Measurements from ENCODE around the gene SF1. TPM values are rescaled to one million over a fixed set of nuclear protein-coding genes. Genes with fewer than 3 reads are reported as not detected.

Gene SF1
- total and polyA plus RNA-seq, 5 experiments from 2014 or later, result 87.0 to 1,057 (median 138) TPM

DNA sequence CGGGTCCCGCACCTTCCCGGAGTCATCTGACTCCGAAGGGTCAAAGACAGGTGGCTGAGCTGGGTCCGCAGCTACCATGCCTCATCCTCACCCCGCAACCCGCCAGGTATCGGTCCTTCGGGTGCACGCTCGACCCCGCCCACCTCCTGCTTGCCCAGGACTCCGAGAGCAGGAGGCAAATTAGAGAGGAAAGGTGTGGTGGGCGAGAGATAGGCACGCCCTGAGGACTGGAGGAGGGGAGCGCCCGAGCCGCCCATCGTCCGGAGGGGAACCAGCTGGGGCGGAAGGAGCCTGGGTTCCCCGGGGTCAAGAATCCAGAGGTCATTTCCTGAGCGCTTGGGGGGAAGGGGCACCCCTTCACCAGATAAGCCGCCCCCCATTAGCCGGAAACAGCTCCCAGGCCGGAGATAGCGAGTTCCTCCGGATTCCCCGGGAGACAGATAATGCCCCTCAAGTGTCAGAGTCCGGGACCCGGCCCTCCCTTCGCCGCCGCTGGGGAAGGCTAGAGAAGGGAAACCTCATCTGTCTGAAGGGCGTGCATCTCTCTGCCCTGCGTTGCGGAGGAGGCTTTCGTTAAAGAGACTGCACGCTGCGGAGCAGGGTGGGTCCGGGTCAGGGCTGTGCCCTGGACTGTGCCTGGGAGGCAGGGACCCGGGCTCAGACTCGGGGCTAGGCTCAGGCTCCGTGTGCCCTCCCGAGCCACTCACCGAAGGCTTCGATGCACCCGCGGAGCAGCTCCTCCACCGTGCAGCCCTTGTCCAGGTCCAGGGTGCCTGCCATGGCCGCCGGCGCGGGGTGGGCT is 36.1 kb downstream of the SF1 start:
- Mint-ChIP-seq H3K4me3 (peak overlapping the region; percentile 73 to 100 (median 83)), H3K27ac (peak overlapping the region; percentile 37 to 87 (median 82)), H3K27me3 (peaks cover 0 to 2% (median 0%) of the 10 kb centered on the region in 5 donors), H3K9me3 (peaks cover 0 to 2% (median 0%) of the 10 kb centered on the region in 9 donors), H3K4me1 (peaks cover 27 to 50% (median 44%) of the 10 kb centered on the region in 4 donors), H3K36me3 (peaks cover 0 to 43% (median 3%) of the 10 kb centered on the region in 3 donors)
- DNase-seq, result no peak
- peak in 1 of 2 donors; percentile 0 for ATAC-seq
- POLR2A ChIA-PET, result interaction anchor here (0.6 to 45.2 kb wide), 15 partner anchors 9 to 377 kb away, joined by 3 to 2320 read pairs (median 8); partner anchors contain the start of genes CDC42BPG, MAP4K2, PYGM and SF1

DNA sequence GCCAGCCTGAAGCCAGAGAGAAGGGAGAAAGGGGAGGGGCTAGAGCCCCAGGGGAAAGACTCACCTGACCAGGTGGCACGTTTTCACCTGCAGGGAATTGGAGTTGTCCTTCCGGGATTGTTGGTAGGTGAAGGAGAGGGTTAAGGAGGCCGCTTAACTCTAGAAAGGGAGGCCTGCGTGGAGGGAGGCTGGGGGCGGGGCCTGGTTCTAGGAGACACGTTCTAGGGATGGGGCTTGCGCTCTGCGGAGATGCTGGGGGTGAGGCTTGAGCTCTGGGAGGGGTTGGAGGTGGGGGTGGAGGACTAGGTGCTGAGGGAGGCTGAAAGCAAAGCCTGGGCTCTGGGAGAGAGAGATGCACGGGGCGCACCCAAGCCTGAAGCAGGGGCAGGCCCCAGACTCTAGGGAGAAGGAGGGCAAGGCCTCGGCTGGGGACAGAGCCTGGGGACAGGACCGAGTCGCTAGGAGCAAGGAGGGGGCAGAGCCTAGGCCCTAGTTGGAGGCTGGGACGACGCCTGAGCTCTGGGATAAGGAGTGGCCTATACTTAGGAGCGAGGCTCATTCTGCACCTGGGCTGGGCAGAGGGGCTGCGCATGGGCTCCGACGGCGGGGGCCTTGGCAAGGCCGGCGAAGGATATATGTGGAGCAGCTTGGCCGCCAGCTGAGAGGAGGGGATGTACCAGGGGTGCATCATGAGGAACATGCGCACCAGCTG is 36.8 kb downstream of the SF1 start:
- Mint-ChIP-seq H3K4me3 (peak overlapping the region; percentile 73 to 100 (median 83)), H3K36me3 (peaks cover 0 to 51% (median 3%) of the 10 kb centered on the region in 3 donors), H3K4me1 (peaks cover 27 to 52% (median 45%) of the 10 kb centered on the region in 4 donors), H3K27me3 (peaks cover 0 to 2% (median 0%) of the 10 kb centered on the region in 5 donors), H3K27ac (peak overlapping the region; percentile 37 to 87 (median 82)), H3K9me3 (peaks cover 0 to 2% (median 0%) of the 10 kb centered on the region in 9 donors)
- POLR2A ChIA-PET, result interaction anchor here (0.6 to 45.2 kb wide), 13 partner anchors 8 to 377 kb away, joined by 3 to 2320 read pairs (median 7); partner anchors contain the start of genes CDC42BPG, MAP4K2, PYGM and SF1
- DNase-seq (no peak), ATAC-seq (no peak)

DNA sequence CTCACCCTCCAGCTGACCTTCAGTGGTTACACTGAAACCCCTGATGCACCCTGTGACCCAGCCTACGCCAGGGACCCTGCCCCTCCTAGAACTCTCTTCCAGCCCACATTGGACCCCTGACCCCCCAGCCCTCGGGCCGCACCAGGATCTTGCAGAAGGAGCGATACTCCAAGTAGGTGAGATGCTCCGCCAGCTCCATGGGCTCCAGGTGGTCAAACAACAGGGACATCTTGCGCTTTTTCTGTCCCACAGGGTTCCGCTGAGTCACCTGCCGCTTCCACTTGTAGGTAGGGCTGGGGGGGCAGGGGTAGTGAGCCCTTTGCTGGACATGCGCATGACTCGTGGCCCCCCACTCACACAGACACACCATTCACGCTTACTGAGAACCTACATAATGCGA is 38.5 kb downstream of the SF1 start:
- POLR2A ChIA-PET, result interaction anchor here (1.2 to 45.2 kb wide), 2 partner anchors 15 to 31 kb away, joined by 5 to 2320 read pairs; partner anchors contain the start of genes PYGM and SF1
- H3K4me1 Mint-ChIP-seq, result peaks cover 28 to 59% (median 51%) of the 10 kb centered on the region in 4 donors

DNA sequence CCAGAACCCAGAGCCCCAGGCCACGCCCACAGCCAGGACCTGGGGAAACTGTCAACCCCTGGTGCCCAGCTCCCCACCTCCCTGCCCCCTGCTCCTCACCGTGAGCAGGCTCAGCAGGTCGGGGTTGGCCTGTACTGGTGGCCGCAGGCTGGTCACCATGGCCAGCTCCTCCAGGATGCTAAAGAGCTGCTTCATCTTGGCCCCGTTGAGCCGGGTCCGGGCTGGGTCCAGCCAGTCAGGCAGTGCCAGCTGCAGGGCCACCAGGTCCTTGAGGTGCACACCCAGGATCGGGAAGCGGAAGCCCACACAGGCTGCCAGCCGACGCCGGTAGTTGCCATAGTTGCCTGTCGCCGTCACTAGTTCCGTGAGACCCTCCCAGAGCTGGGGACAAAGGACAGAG is 41.7 kb downstream of the SF1 start:
- Mint-ChIP-seq H3K27me3 (no peaks in the 10 kb centered on the region), H3K4me1 (peaks cover 22 to 61% (median 57%) of the 10 kb centered on the region in 4 donors), H3K9me3 (no peaks in the 10 kb centered on the region), H3K4me3 (no peak overlapping the region), H3K27ac (peak overlapping the region in 6 of 10 donors; percentile 52 to 84 (median 72)), H3K36me3 (peaks cover 0 to 95% (median 9%) of the 10 kb centered on the region in 3 donors)
- ATAC-seq (no peak), DNase-seq (no peak)
- POLR2A ChIA-PET, result interaction anchor here (1.0 to 45.2 kb wide), 3 partner anchors 8 to 34 kb away, joined by 3 to 2320 read pairs (median 11); partner anchors contain the start of genes PYGM, RASGRP2 and SF1

More for the DNA sequence above, 38.5 kb downstream of the SF1 start:
- H3K27ac Mint-ChIP-seq, result peak overlapping the region in 5 of 10 donors; percentile 15 to 85 (median 65)
- H3K4me3 Mint-ChIP-seq, result peak overlapping the region in 6 of 10 donors; percentile 22 to 100 (median 64)
- no peak for ATAC-seq
- no peaks in the 10 kb centered on the region for H3K27me3 Mint-ChIP-seq
- DNase-seq, result no peak
- peaks cover 0 to 2% (median 0%) of the 10 kb centered on the region in 9 donors for H3K9me3 Mint-ChIP-seq
- peaks cover 0 to 68% (median 3%) of the 10 kb centered on the region in 3 donors for H3K36me3 Mint-ChIP-seq

DNA sequence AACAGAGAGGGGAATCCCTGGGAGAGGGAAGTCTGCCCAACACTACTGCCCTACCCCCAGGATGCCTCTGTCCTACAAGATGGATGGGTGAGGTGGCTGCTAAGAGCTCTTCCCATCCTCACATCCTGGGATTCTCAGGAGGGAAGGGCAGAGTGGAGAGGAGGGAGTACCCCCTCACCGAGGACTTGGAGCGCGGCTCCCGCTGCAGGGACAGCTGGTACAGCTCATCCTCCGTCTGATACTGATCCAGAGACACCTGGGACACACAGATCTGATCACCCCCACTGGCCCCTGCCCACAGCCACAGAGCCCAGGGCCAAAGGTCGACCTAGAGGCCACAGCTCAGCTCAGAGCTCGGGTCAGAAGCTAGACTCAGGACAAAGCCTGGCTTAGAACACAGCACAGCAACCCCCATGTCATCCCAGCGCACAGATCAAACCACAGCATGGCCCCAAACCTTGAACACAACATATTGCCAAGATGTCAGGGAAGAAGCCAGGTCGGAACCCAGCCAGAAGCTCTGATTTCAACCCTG is 42.5 kb downstream of the SF1 start:
- Mint-ChIP-seq H3K36me3 (peaks cover 0 to 96% (median 9%) of the 10 kb centered on the region in 3 donors), H3K4me3 (peak overlapping the region in 3 of 10 donors; percentile 6 to 39 (median 38)), H3K27ac (peak overlapping the region in 9 of 10 donors; percentile 40 to 81 (median 67)), H3K4me1 (peaks cover 19 to 57% (median 51%) of the 10 kb centered on the region in 4 donors), H3K27me3 (no peaks in the 10 kb centered on the region), H3K9me3 (no peaks in the 10 kb centered on the region)
- POLR2A ChIA-PET, result interaction anchor here (0.7 to 45.2 kb wide), 4 partner anchors 9 to 44 kb away, joined by 3 to 2320 read pairs (median 7); partner anchors contain the start of genes PYGM, RASGRP2 and SF1
- ATAC-seq (no peak), DNase-seq (no peak)

DNA sequence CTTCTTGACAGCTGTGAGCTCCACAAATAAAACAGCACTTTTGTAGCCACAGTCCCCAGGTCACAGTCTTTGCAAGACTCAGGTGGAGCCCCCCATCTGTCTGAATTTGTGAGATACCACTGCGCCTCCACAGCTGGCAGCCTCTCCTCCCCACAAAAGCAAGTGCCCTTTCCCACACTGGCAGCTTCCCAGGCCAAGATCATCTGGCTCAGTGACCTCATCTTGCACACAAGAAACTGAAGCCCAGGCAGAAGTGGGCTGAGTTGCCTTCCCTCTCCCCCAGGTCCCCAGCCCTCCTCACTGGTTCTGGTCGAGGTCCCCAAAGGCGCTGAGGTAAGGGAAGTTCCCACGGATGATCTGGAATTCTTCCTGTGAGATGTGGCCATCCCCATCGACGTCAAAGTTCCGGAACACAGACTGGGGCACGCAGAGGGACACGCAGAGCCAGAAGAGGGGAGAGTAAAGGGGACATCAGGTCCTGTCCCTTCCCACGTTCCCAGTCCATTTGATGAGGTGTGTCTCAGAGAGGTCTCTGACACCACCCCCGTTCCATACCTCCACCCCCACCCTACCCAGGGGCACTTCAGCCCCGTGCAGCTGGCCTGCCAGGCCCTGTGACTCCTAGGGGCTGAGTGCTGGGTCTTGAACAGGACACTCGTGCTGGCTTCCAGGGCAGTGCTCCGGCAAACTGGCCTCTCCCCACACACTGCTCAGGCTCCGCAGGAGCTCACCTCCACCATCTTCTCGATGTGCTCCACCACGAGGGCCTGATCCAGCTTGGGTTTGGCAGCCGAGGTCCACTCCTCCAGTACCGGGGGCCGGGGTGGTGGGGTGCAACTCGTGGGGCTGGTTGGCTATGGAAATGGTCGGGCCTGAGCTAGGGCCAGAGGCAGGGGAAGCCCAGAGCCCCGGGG is 43.3 kb downstream of the SF1 start:
- peaks cover 15 to 51% (median 45%) of the 10 kb centered on the region in 4 donors for H3K4me1 Mint-ChIP-seq
- H3K4me3 Mint-ChIP-seq, result no peak overlapping the region
- H3K36me3 Mint-ChIP-seq, result peaks cover 0 to 96% (median 5%) of the 10 kb centered on the region in 3 donors
- peak overlapping the region in 7 of 10 donors; percentile 46 to 75 (median 64) for H3K27ac Mint-ChIP-seq
- DNase-seq, result no peak
- no peaks in the 10 kb centered on the region for H3K27me3 Mint-ChIP-seq
- ATAC-seq, result no peak
- H3K9me3 Mint-ChIP-seq, result no peaks in the 10 kb centered on the region
- POLR2A ChIA-PET, result interaction anchor here (0.7 to 45.2 kb wide), 3 partner anchors 9 to 43 kb away, joined by 3 to 2320 read pairs (median 11); partner anchors contain the start of genes PYGM, RASGRP2 and SF1

DNA sequence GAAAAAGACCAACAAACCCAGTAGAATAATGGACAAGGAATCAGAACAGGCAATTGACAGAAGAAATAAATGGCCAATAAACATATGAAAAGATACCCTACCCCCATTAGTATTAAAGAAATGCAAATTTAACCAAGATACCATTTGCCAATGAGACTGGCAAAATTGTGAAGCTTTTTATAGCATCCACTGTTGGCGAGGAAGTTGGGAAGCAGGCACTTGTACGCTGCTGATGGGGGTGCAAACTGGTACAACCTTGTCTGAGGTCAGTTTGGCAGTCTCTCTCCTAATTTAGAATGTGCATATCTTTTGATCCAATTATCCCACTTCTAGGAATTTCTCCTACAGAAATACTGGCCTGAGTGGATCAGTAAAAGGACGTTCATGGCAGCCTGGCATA is 46.7 kb downstream of the SF1 start:
- H3K36me3 Mint-ChIP-seq, result peaks cover 0 to 96% (median 17%) of the 10 kb centered on the region in 3 donors
- H3K27ac Mint-ChIP-seq, result peak overlapping the region in 4 of 10 donors; percentile 48 to 74 (median 50)
- no peaks in the 10 kb centered on the region for H3K9me3 Mint-ChIP-seq
- no peak overlapping the region for H3K4me3 Mint-ChIP-seq
- no peaks in the 10 kb centered on the region for H3K27me3 Mint-ChIP-seq
- POLR2A ChIA-PET, result interaction anchor here (1.0 to 45.2 kb wide), 2 partner anchors 11 to 39 kb away, joined by 6 to 2320 read pairs; partner anchors contain the start of genes PYGM and SF1
- DNase-seq, result no peak
- ATAC-seq, result no peak
- H3K4me1 Mint-ChIP-seq, result peaks cover 14 to 32% (median 28%) of the 10 kb centered on the region in 4 donors

DNA sequence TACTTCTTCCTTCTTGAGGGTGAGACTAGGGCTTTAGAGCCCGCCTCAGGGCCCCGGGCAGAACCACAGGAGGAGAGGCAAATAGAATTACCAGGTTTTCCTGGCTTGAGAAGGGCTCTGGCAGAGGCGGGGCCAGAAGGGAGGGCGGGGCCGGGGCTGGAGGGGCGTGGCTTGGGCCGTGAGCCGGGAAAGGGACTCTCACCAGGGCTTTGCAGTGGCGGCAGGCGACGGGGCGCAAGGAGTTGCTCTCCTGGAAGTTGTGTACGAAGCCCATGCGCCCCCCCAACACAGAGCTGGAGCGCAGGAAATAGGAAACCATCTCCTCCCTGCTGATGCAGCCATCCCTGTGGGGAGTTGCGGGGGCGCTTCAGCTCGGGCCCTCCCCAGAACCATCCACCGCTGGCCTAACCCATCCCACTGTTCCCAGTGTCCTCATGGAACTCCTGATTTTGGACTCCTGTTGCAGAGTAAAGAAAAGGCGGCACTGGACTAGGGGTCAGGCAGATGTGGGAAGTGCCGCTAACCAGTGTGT is 48.4 kb downstream of the SF1 start:
- H3K9me3 Mint-ChIP-seq, result no peaks in the 10 kb centered on the region
- ATAC-seq (no peak), DNase-seq (peak in 1 of 10 donors; percentile 28)
- H3K36me3 Mint-ChIP-seq, result peaks cover 0 to 82% (median 17%) of the 10 kb centered on the region in 3 donors
- POLR2A ChIA-PET, result interaction anchor here (0.5 to 45.2 kb wide), 2 partner anchors 41 to 227 kb away, joined by 3 to 2320 read pairs; partner anchors contain the start of genes PYGM and SF1
- no peak overlapping the region for H3K4me3 Mint-ChIP-seq
- H3K4me1 Mint-ChIP-seq, result peaks cover 13 to 28% (median 26%) of the 10 kb centered on the region in 4 donors
- no peaks in the 10 kb centered on the region for H3K27me3 Mint-ChIP-seq
- H3K27ac Mint-ChIP-seq, result peak overlapping the region in 7 of 10 donors; percentile 49 to 74 (median 71)

DNA sequence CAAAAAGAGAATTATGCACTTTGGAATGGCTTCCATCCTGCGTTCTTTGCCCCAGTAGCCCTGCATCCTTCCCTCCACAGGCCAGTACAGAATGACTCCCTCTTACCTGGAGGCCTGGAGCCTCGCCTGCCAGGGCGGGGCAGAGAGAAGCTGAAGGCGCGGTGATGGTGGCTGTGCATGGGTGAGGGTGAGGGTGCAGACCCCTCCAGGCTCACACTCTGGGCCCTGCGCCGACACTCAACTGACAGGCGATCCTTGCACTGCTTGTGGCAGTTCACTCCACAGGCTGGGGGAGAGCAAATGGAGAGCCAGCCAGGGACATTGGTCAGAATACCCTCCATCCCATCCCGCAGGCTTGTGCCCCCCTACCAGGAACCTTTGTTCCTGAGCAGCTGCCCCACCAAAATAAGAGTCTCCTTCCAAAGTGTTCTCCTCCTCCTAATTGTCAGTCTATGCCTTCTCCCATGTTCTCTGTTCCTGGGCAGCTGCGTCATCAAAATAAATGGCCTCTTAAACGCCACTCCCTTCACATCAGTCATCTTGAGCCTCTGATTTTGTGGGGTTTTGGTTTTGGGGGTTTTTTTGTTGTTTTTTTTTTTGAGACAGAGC is 49.5 kb downstream of the SF1 start:
- ATAC-seq (no peak), DNase-seq (no peak)
- peaks cover 14 to 33% (median 29%) of the 10 kb centered on the region in 4 donors for H3K4me1 Mint-ChIP-seq
- H3K27me3 Mint-ChIP-seq, result no peaks in the 10 kb centered on the region
- POLR2A ChIA-PET, result interaction anchor here (0.8 to 45.2 kb wide), 2 partner anchors 15 to 42 kb away, joined by 4 to 2320 read pairs; partner anchors contain the start of genes PYGM, RASGRP2 and SF1
- peaks cover 0 to 72% (median 17%) of the 10 kb centered on the region in 3 donors for H3K36me3 Mint-ChIP-seq
- no peaks in the 10 kb centered on the region for H3K9me3 Mint-ChIP-seq
- peak overlapping the region in 2 of 10 donors; percentile 34 to 71 for H3K27ac Mint-ChIP-seq
- no peak overlapping the region for H3K4me3 Mint-ChIP-seq

DNA sequence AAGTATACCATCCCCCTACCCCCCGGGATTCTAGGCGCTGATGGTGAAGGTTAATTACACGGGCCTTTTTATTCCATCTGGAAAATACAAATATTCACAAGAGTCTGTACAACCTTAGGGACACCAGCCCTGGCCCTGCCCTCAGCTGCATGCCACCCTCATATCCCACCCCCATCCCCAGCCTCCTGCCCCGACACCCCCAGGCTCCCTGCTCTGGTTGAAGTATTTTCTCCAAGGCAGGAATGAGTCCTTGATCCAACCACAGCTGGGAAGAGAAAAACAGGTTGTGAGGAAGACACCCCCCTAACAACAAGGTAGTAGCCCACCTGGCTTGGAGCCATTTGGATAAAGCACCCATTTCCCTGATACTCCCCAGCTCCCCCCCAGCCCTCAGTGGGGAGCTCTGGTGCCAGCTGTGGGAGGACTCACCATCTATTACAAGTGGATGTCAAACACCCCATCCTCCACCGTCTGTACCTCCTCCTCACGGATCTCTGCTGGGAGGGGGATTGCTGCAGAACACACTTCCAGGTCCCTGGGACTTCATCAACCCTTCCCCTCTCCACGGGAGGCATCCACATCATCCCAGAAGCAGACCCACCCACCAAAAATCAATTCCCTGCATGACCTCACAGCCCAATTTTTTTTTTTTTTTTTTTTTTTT is 51.3 kb downstream of the SF1 start:
- peaks cover 0 to 8% (median 5%) of the 10 kb centered on the region in 5 donors for H3K27me3 Mint-ChIP-seq
- H3K36me3 Mint-ChIP-seq, result peaks cover 0 to 54% (median 14%) of the 10 kb centered on the region in 3 donors
- no peak for DNase-seq
- H3K4me1 Mint-ChIP-seq, result peaks cover 18 to 31% (median 29%) of the 10 kb centered on the region in 4 donors
- ATAC-seq, result no peak
- POLR2A ChIA-PET, result interaction anchor here (0.7 to 2.1 kb wide), 4 partner anchors 10 to 76 kb away, joined by 3 to 8 read pairs (median 4); no protein-coding TSS in a partner anchor
- peak overlapping the region in 8 of 10 donors; percentile 1 to 81 (median 62) for H3K27ac Mint-ChIP-seq
- H3K4me3 Mint-ChIP-seq, result no peak overlapping the region
- no peaks in the 10 kb centered on the region for H3K9me3 Mint-ChIP-seq
